Skeletal muscle cell (primary cell): Measurements from ENCODE around the gene PHLDB3.

Source experiments
- DNase-seq: peaks from one replicate; pipeline ENCODE4 v3.0.0-alpha.2; 2010; ENCODE audit warnings: low read depth
- H3K4me3 ChIP-seq: 2 replicates; pipeline ENCODE4 v1.5.1; 2011; ENCODE audit warnings: low read depth, mild to moderate bottlenecking, control low read depth, low read length, moderate library complexity

PHLDB3 gene

DNA sequence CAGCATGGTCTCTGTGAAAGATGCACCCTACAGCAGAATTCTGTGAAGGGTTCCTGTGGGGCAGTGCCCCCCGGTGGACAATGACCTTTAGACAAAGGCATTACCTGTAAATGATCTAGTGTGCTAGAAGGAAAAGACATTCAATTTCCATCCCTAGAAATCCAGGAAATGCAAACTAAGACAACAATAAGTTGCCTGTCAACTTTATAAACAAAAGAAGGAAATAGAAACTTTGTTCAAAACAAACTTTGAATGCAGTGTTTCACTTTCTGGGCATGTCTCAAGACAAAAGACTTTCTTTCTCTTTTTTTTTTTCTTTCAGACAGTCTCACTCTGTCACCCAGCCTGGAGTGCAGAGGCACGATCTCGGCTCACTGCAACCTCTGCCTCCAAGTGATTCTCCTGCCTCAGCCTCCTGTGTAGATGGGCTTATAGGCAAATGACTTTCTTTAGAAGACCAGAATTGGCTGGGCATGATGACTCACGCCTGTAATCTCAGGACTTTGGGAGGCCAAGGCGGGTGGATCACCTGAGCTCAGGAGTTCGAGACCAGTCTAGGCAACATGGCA, 74.3 kb downstream of the PHLDB3 start:
- no peak overlapping the region for H3K4me3 ChIP-seq
- no peak for DNase-seq

DNA sequence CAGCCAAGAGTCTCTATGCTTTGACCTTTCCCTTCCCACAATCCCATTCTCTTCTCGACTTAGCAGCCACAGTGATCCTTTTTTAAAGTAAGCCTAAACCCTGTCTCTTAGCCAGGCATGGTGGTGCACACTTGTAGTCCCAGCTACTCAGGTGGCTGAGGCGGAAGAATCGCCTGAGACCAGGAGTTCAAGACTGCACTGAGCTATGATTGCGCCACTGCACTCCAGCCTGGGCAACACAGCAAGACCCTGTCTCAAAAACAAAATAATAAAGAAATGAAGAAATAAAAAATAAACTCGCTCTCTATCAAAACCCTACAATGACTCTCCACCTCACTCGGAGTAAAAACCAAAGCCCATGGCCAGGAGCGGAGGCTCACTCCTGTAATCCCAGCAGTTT, 75.2 kb downstream of the PHLDB3 start:
- no peak overlapping the region for H3K4me3 ChIP-seq
- no peak for DNase-seq

DNA sequence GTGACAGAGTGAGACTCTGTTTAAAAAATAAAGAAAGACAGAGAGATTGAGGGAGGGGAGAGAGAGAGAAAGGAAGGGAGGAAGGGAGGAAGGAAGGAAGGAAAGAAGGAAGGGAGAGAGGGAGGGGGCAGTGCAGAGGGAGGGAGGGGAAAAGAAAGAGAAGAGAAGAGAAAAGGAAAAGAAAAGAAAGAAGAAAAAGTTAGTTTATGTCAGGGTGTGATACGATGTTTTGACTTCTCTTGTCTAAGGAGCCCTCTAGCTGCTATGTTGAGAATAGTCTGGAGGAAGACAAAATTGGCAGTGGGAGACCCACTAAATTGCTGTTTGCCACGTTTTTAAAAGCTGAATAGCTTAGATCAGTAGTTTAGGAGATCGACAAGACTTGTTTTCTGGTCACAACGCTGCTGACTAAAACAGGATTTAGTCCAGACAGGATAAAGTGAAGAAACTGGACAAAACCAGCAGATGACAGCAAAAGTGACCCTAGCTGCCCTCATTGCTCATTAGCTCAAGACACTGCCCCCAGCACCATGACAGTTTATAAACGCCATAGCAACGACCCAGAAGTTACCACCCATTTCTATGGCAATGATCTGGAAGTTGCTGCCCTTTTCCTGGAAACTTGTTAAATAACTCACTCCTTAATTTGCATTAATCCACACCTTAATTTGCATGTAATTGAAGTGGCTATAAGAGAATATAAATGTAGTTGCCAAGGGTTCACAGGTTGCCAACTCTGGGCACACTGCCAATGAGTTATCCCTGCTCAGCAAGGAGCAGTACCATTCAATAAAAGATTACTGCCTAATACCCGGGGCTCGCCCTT, 78.8 kb downstream of the PHLDB3 start:
- no peak for DNase-seq
- H3K4me3 ChIP-seq: no peak overlapping the region
